ENCODE measurements around the gene PKDCC. TPM values are rescaled to one million over a fixed set of nuclear protein-coding genes. Genes with fewer than 3 reads are reported as not detected.
"Not testable (repeated sequence)": the region's sequence is repeated elsewhere in the genome, so short reads cannot be mapped to it uniquely, and the experiment has no call there.

PKDCC gene
- total RNA-seq, 1 experiment from 2014 or later: 322 TPM

- peak overlapping the region; percentile 96 for H3K27ac Mint-ChIP-seq (ENCODE audit: unreplicated experiment)
- H3K4me1 ChIP-seq: peaks cover 79% of the 10 kb centered on the region
Observed at GRCh38 chr2:42063431-42064171, 15.8 kb downstream of the PKDCC start.

GRCh38 chr2:42064417-42064942 lies 16.7 kb downstream of the PKDCC start:
- TF ChIP-seq CTCF (IDR thresholded peaks at IDR 0.05; ENCODE audit: insufficient read depth in 1 of 2, low read depth in 1 of 2, low read length in 1 of 2, severe bottlenecking in 1 of 2, unreplicated experiment in 1 of 2): no peak
- H3K9me3 Mint-ChIP-seq (ENCODE audit: unreplicated experiment): no peaks in the 10 kb centered on the region
- no peak overlapping the region; the same call in 1 of the 2 replicates for H3K4me3 ChIP-seq (ENCODE audit: low read depth, low read length)
- no peaks in the 10 kb centered on the region for H3K27me3 Mint-ChIP-seq (ENCODE audit: insufficient read depth, unreplicated experiment)
- peak; percentile 86 to 91 for DNase-seq
- H3K36me3 Mint-ChIP-seq (ENCODE audit: insufficient read depth, unreplicated experiment): peaks cover 38% of the 10 kb centered on the region
- peak overlapping the region; percentile 54 for H3K4me3 Mint-ChIP-seq (ENCODE audit: unreplicated experiment)
- H3K4me1 Mint-ChIP-seq (ENCODE audit: low read depth, unreplicated experiment): peaks cover 62% of the 10 kb centered on the region
- peak overlapping the region; percentile 96 for H3K27ac Mint-ChIP-seq (ENCODE audit: unreplicated experiment)
- no peaks in the 10 kb centered on the region for H3K27me3 ChIP-seq (replicated peaks; ENCODE audit: control insufficient read depth, insufficient read depth, low read length)
- TSS peak; percentile 26 for BruUV-seq (replicated peaks)
- no peaks in the 10 kb centered on the region for H3K9me3 ChIP-seq
- H3K4me1 ChIP-seq: peaks cover 79% of the 10 kb centered on the region
- CTCF ChIA-PET: interaction anchor here (1.0 to 1.7 kb wide), 6 partner anchors 9 to 211 kb away, joined by 3 to 15 read pairs (median 6); no protein-coding TSS in a partner anchor
- POLR2A ChIA-PET: interaction anchor here (0.6 to 2.2 kb wide), 6 partner anchors 9 to 126 kb away, joined by 3 to 28 read pairs (median 5); no protein-coding TSS in a partner anchor
- peaks cover under 1% of the 10 kb centered on the region; the same call in 1 of the 2 replicates for H3K36me3 ChIP-seq (ENCODE audit: control insufficient read depth, insufficient read depth, low read length)
- intact Hi-C loops (cut with micrococcal nuclease; ENCODE audit: unreplicated experiment): loop anchor here (1.0 to 2.0 kb wide), 8 partner anchors 8 to 210 kb away; no protein-coding TSS in a partner anchor

More at GRCh38 chr2:42063431-42064171, 15.8 kb downstream of the PKDCC start:
- no peaks in the 10 kb centered on the region for H3K27me3 Mint-ChIP-seq (ENCODE audit: insufficient read depth, unreplicated experiment)
- BruUV-seq (replicated peaks): TSS peak; percentile 53
- ChIA-PET POLR2A (interaction anchor here (0.5 to 2.2 kb wide), 6 partner anchors 8 to 126 kb away, joined by 3 to 28 read pairs (median 4); no protein-coding TSS in a partner anchor), CTCF (interaction anchor here (0.7 to 1.7 kb wide), 5 partner anchors 8 to 212 kb away, joined by 5 to 15 read pairs (median 8); no protein-coding TSS in a partner anchor)
- H3K4me1 Mint-ChIP-seq (ENCODE audit: low read depth, unreplicated experiment): peaks cover 57% of the 10 kb centered on the region
- H3K4me3 ChIP-seq (ENCODE audit: low read depth, low read length): peak overlapping the region; percentile 19; the same call in 1 of the 2 replicates
- no peaks in the 10 kb centered on the region for H3K9me3 Mint-ChIP-seq (ENCODE audit: unreplicated experiment)
- H3K27me3 ChIP-seq (replicated peaks; ENCODE audit: control insufficient read depth, insufficient read depth, low read length): no peaks in the 10 kb centered on the region
- peaks cover 47% of the 10 kb centered on the region for H3K36me3 Mint-ChIP-seq (ENCODE audit: insufficient read depth, unreplicated experiment)
- no peaks in the 10 kb centered on the region for H3K9me3 ChIP-seq
- DNase-seq: peak; percentile 85 to 89
- peaks cover 3% of the 10 kb centered on the region; the same call in 1 of the 2 replicates for H3K36me3 ChIP-seq (ENCODE audit: control insufficient read depth, insufficient read depth, low read length)
- intact Hi-C loops (cut with micrococcal nuclease; ENCODE audit: unreplicated experiment): loop anchor here (1.0 to 2.0 kb wide), 8 partner anchors 7 to 209 kb away; no protein-coding TSS in a partner anchor
- no peak for TF ChIP-seq CTCF (IDR thresholded peaks at IDR 0.05; ENCODE audit: insufficient read depth in 1 of 2, low read depth in 1 of 2, low read length in 1 of 2, severe bottlenecking in 1 of 2, unreplicated experiment in 1 of 2)
- H3K4me3 Mint-ChIP-seq (ENCODE audit: unreplicated experiment): peak overlapping the region; percentile 54

- H3K9me3 Mint-ChIP-seq (ENCODE audit: unreplicated experiment); H3K36me3 ChIP-seq (ENCODE audit: control insufficient read depth, insufficient read depth, low read length); H3K9me3 ChIP-seq; H3K4me3 ChIP-seq (ENCODE audit: low read depth, low read length); H3K27me3 Mint-ChIP-seq (ENCODE audit: insufficient read depth, unreplicated experiment); H3K4me3 Mint-ChIP-seq (ENCODE audit: unreplicated experiment); BruUV-seq (replicated peaks); H3K27me3 ChIP-seq (replicated peaks; ENCODE audit: control insufficient read depth, insufficient read depth, low read length); CTCF ChIA-PET; POLR2A ChIA-PET; DNase-seq: not testable (repeated sequence)
- H3K4me1 Mint-ChIP-seq (ENCODE audit: low read depth, unreplicated experiment): peaks cover 55% of the 10 kb centered on the region
- peaks cover 25% of the 10 kb centered on the region for H3K36me3 Mint-ChIP-seq (ENCODE audit: insufficient read depth, unreplicated experiment)
- intact Hi-C loops (cut with micrococcal nuclease; ENCODE audit: unreplicated experiment): loop anchor here (2.0 kb wide), 1 partner anchor 15 kb away; no protein-coding TSS in a partner anchor
- peak overlapping the region; percentile 96 for H3K27ac Mint-ChIP-seq (ENCODE audit: unreplicated experiment)
- H3K4me1 ChIP-seq: peaks cover 67% of the 10 kb centered on the region
Observed at GRCh38 chr2:42065753-42066152, 17.9 kb downstream of the PKDCC start.

- CTCF ChIA-PET: interaction anchor here (0.6 kb wide), 1 partner anchor 12 kb away, joined by 3 read pairs; no protein-coding TSS in a partner anchor
- H3K27me3 ChIP-seq (replicated peaks; ENCODE audit: control insufficient read depth, insufficient read depth, low read length); H3K4me3 ChIP-seq (ENCODE audit: low read depth, low read length); DNase-seq; H3K4me3 Mint-ChIP-seq (ENCODE audit: unreplicated experiment); POLR2A ChIA-PET; H3K36me3 ChIP-seq (ENCODE audit: control insufficient read depth, insufficient read depth, low read length); BruUV-seq (replicated peaks); H3K9me3 Mint-ChIP-seq (ENCODE audit: unreplicated experiment); intact Hi-C loops (cut with micrococcal nuclease; ENCODE audit: unreplicated experiment); H3K9me3 ChIP-seq; H3K27me3 Mint-ChIP-seq (ENCODE audit: insufficient read depth, unreplicated experiment): not testable (repeated sequence)
- peaks cover 13% of the 10 kb centered on the region for H3K36me3 Mint-ChIP-seq (ENCODE audit: insufficient read depth, unreplicated experiment)
- peaks cover 50% of the 10 kb centered on the region for H3K4me1 Mint-ChIP-seq (ENCODE audit: low read depth, unreplicated experiment)
- H3K27ac Mint-ChIP-seq (ENCODE audit: unreplicated experiment): peak overlapping the region; percentile 23
- H3K4me1 ChIP-seq: peaks cover 64% of the 10 kb centered on the region
Observed at GRCh38 chr2:42067001-42067400, 19.2 kb downstream of the PKDCC start.
